Lung (tissue), 12 donors: ENCODE results near the gene PLK5. TPM values are rescaled to one million over a fixed set of nuclear protein-coding genes. Genes with fewer than 3 reads are reported as not detected.

Experiments
- ATAC-seq: fragments of 200-7000 bp; cut with Tn5 transposase; one replicate; pipeline ENCODE4 v1.9.1; 2020; ENCODE audit warnings: moderate number of reproducible peaks; ENCODE audit not compliant: insufficient read depth, low FRiP score
- DNase-seq, 3 donors: peaks; one replicate each; pipeline ENCODE4 v3.0.0-alpha.2; 2013 to 2017
- H3K27ac ChIP-seq, 2 donors: one replicate each; pipeline ENCODE4 v1.5.1; 2013; ENCODE audit warnings: mild to moderate bottlenecking in 2 of 2, moderate library complexity in 2 of 2, control low read depth in 1 of 2, inconsistent platforms in 1 of 2, low read depth in 1 of 2, low read length in 1 of 2
- H3K27me3 ChIP-seq, 3 donors: one replicate each; pipeline ENCODE4 v1.5.1; 2013; ENCODE audit warnings: low read length in 2 of 3; ENCODE audit not compliant: control insufficient read depth in 3 of 3, insufficient read depth in 3 of 3
- H3K36me3 ChIP-seq, 4 donors: one replicate each; pipeline ENCODE4 v1.5.1; 2013; ENCODE audit warnings: low read length in 4 of 4, mild to moderate bottlenecking in 1 of 4, moderate library complexity in 1 of 4; ENCODE audit not compliant: control insufficient read depth in 4 of 4, insufficient read depth in 4 of 4
- H3K4me1 ChIP-seq, 5 donors: one replicate each; pipeline ENCODE4 v1.5.1; 2013; ENCODE audit warnings: low read length in 5 of 5, mild to moderate bottlenecking in 2 of 5, moderate library complexity in 1 of 5; ENCODE audit not compliant: control insufficient read depth in 5 of 5, insufficient read depth in 5 of 5
- H3K4me3 ChIP-seq: one replicate; pipeline ENCODE4 v1.5.1; 2013; ENCODE audit warnings: mild to moderate bottlenecking, control low read depth, moderate library complexity
- H3K9ac ChIP-seq, 2 donors: one replicate each; pipeline ENCODE4 v1.5.1; 2013; ENCODE audit warnings: low read length in 2 of 2, control low read depth in 1 of 2; ENCODE audit not compliant: insufficient read depth in 1 of 2
- H3K9me3 ChIP-seq, 4 donors: one replicate each; pipeline ENCODE4 v1.5.1; 2013; ENCODE audit warnings: low read length in 3 of 4, mild to moderate bottlenecking in 1 of 4, moderate library complexity in 1 of 4; ENCODE audit not compliant: control insufficient read depth in 4 of 4, insufficient read depth in 3 of 4
- CTCF ChIP-seq: IDR thresholded peaks from 2 replicates; pipeline ENCODE4 v1.5.1; 2012; ENCODE audit warnings: mild to moderate bottlenecking; ENCODE audit errors: control extremely low read depth, extremely low read depth
- WGBS, 2 donors: extraction: QIAGEN DNeasy Blood & Tissue Kit; methylation state at CpG; one replicate each; pipeline ENCODE4 v1.1.7; 2013; 5-methylcytosine and 5-hydroxymethylcytosine counted together
- polyA plus RNA-seq, 2 donors: library from polyadenylated mRNA; stranded (reverse); fragments of 200-250 nt; gene quantifications; one replicate each; pipeline ENCODE4 v1.2.1, GENCODE V29; 2013
- total RNA-seq, 2 donors: library from RNA; depleted of rRNA in 1 of 2; stranded (reverse); fragments of >200 nt in 1 of 2; gene quantifications; one replicate each; pipeline ENCODE4 v1.2.1, GENCODE V29; 2014 to 2021
- donor health status: control.
- donor health status: control.
- donor health status: Bipolar disorder and iron deficiency.
- donor health status: healthy.
- donor health status: DM: yes; HTN: yes; CAD: no.

The PLK5 gene
- total and polyA plus RNA-seq, 4 donors, result 0.09 TPM; not detected in 3

- ATAC-seq (no peak), DNase-seq (no peak)
- Histone ChIP-seq H3K27ac (no peak overlapping the region), H3K36me3 (no peaks in the 10 kb centered on the region), H3K4me1 (peaks cover 0 to 10% (median 3%) of the 10 kb centered on the region in 5 donors), H3K4me3 (no peak overlapping the region), H3K9ac (no peak overlapping the region), H3K27me3 (peaks cover 13 to 32% (median 24%) of the 10 kb centered on the region in 3 donors), H3K9me3 (peaks cover 0 to 16% (median 0%) of the 10 kb centered on the region in 4 donors)
- no peak for TF ChIP-seq CTCF
- WGBS, 2 donors, result 11 to 14% methylated on average over 48 to 49 of the region's 49 CpGs
Observed at GRCh38 chr19:1524287-1524971, 552 bp downstream of the PLK5 start.

GRCh38 chr19:1524972-1525325, 1.1 kb downstream of the PLK5 start:
- Histone ChIP-seq H3K4me1 (peaks cover 0 to 10% (median 3%) of the 10 kb centered on the region in 5 donors), H3K9me3 (peaks cover 0 to 16% (median 0%) of the 10 kb centered on the region in 4 donors), H3K9ac (no peak overlapping the region), H3K4me3 (no peak overlapping the region), H3K27ac (no peak overlapping the region), H3K27me3 (peaks cover 13 to 32% (median 27%) of the 10 kb centered on the region in 3 donors), H3K36me3 (no peaks in the 10 kb centered on the region)
- ATAC-seq (no peak), DNase-seq (no peak)
- 64 to 72% methylated on average over 17 of the region's 17 CpGs for WGBS, 2 donors
- TF ChIP-seq CTCF, result no peak

GRCh38 chr19:1525343-1525742, 1.5 kb downstream of the PLK5 start:
- DNase-seq (no peak), ATAC-seq (no peak)
- Histone ChIP-seq H3K27me3 (peaks cover 13 to 32% (median 30%) of the 10 kb centered on the region in 3 donors), H3K4me1 (peaks cover 0 to 10% (median 3%) of the 10 kb centered on the region in 5 donors), H3K27ac (no peak overlapping the region), H3K36me3 (no peaks in the 10 kb centered on the region), H3K4me3 (no peak overlapping the region), H3K9ac (no peak overlapping the region), H3K9me3 (peaks cover 0 to 16% (median 0%) of the 10 kb centered on the region in 4 donors)
- no peak for TF ChIP-seq CTCF
- WGBS, 2 donors, result 60 to 63% methylated on average over 30 to 31 of the region's 31 CpGs
